GM12892 (cell line): Measurements from ENCODE around the gene MTRFR.
"Not testable (repeated sequence)": the region's sequence is repeated elsewhere in the genome, so short reads cannot be mapped to it uniquely, and the experiment has no call there.

Experiments used
- POLR2A ChIP-seq: IDR thresholded peaks from 2 replicates; pipeline ENCODE4 v1.6.1; 2011; ENCODE audit warnings: low read depth, low read length, control low read depth
- POLR2AphosphoS5 ChIP-seq: IDR thresholded peaks from 2 replicates; pipeline ENCODE4 v1.6.1; 2011; ENCODE audit warnings: low read depth, low read length, control low read depth
- TAF1 ChIP-seq: IDR thresholded peaks from 2 replicates; pipeline ENCODE4 v1.6.1; 2011; ENCODE audit warnings: low read depth, mild to moderate bottlenecking, control low read depth, low read length, borderline replicate concordance

DNA sequence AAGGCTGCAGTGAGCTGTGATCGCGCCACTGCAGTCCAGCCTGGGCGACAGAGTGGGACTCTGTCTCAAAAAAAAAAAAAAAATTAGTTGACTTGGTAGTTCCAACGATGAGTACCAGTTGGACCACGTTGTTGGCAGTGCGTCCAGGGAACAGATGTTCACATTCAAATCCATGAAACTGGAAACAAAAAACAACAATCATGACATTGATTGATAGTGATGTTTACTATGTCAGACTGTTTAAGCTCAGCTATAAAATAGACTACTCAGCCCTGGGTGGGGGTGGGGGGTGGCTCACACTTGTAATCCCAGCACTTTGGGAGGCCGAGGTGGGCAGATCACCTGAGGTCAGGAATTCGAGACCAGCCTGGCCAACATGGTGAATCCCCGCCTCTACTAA is 19.1 kb downstream of the MTRFR start:
- not testable (repeated sequence) for TF ChIP-seq POLR2A, POLR2AphosphoS5, TAF1
